Stimulated activated CD4-positive, alpha-beta T cell treated with anti-CD3 and anti-CD28 coated beads, TNF-alpha, amount 100 ng/mL, for 48 hours (primary cell): ENCODE measurements around the gene LNPEP.

Source experiments
- DNase-seq, 3 donors: peaks; one replicate each; pipeline ENCODE4 v3.0.0-alpha.2; 2020; ENCODE audit warnings: low read depth in 3 of 3

LNPEP gene

DNA sequence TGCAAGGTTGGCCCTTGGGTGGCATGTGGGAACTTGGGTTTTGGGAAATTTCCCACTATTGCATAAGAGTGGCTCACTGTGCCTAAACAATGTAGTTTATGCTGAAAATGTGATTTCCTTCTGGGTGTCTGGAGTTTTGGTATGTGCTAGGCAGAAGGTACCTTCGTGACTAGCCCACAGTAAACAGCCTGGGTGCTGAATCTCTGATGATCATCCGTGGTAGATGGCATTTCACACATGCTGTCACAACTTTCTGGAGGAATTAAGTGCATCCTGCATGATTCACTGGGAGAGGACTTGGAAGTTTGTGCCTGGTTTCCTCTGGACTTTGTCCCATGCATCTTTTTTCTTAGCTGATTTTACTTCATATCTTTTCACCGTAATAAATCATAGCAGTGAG, 64.5 kb downstream of the LNPEP start:
- no peak for DNase-seq

- DNase-seq, result no peak
Measured at GRCh38 chr5:97002983-97003382, 67.1 kb downstream of the LNPEP start.

DNA sequence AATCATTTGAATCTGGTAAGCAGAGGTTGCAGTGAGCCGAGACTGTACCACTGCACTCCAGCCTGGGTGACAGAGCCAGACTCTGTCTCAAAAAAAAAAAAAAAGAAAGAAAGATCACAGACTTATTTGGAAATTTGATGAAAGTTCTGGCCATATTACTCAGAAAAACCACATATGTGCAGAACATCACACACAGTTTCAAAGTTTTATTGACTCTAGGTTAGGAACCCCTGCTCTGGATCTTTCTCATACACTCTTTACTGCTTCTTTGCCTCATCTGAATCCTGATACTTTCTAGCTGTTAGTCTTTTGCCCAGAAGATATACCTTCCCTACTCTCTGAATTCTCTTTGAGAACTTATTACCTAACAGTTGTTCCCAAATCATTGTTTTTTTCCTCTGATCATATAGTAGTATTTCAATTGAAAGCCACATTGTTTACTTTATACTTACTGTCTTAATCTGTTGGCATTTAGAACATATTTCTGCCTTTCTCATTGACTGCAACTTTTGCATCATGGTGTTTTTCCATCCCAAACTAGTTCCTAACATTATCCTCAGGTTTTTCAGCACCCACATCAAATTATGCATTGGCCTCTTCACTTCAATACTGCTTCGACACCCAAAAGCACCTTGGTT, 68.7 kb downstream of the LNPEP start:
- no peak for DNase-seq

- no peak for DNase-seq
Measured at GRCh38 chr5:97006454-97007060, 70.7 kb downstream of the LNPEP start.

GRCh38 chr5:97009212-97009898, 73.5 kb downstream of the LNPEP start:
- DNase-seq, result no peak

DNA sequence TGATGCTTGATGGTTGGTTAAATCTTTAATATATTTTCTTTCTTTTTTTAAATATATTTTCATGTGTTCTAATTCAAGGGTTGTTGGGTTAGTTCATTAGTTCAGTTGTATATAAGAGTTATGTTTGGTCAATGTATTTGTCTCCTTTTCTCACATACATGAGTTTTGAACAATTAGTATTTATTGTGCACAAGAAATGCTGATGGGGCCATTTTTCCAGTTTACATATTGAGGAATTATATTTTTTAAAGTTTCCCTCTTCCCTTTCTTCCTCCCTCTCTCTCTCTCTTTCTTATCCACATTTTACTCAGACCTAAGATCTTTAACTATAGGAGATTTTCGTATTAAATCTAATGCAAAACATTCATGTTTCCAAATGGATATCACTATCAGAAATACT, 74.0 kb downstream of the LNPEP start:
- DNase-seq, result no peak

- no peak for DNase-seq
Measured at GRCh38 chr5:97010606-97011005, 74.7 kb downstream of the LNPEP start.

- DNase-seq, result no peak
Measured at GRCh38 chr5:97011567-97011966, 75.7 kb downstream of the LNPEP start.

DNA sequence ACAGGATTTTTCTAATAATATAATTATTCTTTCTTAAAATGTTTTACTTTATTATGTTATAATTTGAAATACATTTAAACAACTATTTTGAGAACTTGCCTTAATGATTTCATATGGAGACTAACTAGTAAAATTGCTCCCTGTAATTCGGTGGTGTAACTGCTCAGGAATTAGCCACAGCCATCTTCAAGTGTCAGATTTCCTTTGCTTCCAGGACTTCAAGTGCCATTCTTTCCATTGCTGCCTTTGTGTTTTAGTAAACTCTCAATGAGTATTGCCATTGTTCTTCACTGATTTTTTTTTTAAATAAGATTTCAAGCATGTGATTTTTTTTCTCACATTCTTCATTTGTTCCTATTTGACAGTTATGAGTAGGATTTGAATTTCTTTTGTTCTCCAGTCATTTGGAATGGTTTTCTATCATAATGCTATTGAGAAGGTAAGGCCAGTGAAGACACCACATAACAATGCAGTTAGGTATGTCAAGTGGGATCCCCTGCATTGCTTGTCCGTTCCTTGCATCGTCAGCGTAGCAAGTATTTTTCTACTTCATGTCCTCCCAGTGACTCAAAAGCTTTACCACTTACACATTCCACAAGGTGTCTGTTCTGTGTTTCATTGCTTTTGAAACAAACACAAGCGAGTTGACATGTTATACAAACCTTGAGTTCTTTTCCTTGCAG, 83.7 kb downstream of the LNPEP start:
- DNase-seq, result no peak

- no peak for DNase-seq
Measured at GRCh38 chr5:97021416-97021815, 85.5 kb downstream of the LNPEP start.

DNA sequence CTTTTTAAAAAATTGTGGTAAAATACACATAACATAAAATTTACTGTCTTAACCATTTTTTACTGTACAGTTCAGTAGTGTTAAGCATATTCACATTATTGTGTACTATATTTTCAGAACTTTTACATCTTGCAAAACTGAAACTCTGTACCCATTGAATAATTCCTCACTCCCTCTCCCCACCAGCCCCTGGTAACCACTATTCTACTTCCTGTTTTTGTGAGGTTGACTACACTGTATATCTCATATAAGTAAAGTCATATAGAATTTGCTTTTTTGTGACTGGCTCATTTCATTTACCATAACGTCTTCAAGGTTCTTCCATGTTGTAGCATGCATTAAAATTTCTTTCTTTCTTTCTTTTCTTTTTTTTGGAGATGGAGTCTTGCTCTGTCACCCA, 87.0 kb downstream of the LNPEP start:
- DNase-seq, result no peak

DNA sequence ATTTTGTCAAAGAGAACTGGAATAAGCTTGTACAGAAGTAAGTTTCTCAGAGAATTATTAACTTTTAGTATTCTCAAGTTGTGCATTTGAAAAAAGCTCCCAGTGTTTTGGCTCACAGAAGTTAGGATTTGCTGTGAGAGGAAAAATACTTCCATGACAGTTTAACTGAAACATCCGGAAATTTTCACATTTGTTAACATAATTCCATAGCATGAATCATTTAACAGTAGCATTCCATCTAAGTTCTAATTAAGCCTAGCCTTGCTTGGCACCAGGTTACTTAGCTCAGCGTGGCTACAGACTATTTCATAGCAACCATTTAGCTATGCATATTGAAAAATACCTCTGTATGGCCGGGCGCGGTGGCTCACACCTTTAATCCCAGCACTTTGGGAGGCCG, 90.8 kb downstream of the LNPEP start:
- no peak for DNase-seq

DNA sequence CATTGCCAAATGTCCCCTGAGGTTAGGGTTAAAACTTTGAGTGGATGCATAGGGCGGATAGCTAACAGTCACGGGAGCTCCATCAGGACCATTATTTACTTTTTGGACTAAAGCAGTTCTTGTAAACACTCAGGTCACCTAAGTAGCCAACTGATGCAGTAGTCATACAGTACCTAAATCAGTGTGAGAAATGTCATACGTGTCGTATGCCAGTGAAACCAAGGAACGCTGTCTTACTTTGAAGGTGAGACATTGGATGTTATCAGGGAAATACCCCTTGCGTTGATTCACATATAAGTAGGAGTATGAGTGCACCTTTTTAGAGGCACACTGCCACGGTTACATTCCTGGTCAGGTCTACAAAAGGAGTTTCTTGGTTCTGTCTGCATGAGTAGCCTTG, 101.9 kb downstream of the LNPEP start:
- DNase-seq, result no peak

DNA sequence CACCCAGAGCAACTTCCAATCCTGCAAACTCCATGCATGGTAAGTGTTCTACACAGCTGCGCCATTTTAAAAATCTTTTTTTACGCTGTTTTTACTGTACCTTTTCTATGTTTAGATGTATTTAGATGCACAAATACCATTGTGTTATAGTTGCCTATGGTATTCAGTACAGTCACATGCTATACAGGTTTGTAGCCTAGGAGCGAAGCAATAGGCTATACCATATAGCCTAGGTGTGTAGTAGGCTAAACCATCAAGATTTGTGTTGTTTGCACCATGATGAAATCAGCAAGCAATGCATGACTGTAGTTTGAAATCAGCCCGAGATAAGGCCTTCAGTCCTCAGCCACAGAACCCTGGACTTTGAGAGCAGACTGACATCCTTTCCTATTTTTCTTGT, 105.4 kb downstream of the LNPEP start:
- no peak for DNase-seq

DNA sequence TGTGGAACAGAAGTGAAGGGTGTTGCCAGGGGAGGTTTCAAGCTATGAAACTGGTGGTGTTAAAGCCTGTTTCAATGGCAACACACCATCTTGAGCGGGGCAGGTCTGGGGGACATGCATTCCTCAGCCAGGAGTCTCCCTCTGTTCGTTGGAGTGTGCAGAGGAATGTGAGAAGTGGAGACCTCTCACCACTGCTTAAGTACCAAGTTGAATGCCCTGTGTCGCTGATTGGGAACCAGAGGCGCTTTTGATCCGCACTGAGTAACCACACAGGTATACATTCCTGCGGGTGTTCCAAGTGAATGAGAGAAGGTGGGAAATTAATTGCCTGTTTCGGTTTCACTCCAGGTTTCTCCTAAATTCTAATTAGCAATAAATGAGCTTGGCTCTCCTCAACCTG, 107.1 kb downstream of the LNPEP start:
- DNase-seq, result no peak

GRCh38 chr5:97043511-97043910, 107.6 kb downstream of the LNPEP start:
- no peak for DNase-seq

GRCh38 chr5:97044052-97044451, 108.2 kb downstream of the LNPEP start:
- DNase-seq, result no peak

- no peak for DNase-seq
Measured at GRCh38 chr5:97046270-97046982, 110.5 kb downstream of the LNPEP start.

DNA sequence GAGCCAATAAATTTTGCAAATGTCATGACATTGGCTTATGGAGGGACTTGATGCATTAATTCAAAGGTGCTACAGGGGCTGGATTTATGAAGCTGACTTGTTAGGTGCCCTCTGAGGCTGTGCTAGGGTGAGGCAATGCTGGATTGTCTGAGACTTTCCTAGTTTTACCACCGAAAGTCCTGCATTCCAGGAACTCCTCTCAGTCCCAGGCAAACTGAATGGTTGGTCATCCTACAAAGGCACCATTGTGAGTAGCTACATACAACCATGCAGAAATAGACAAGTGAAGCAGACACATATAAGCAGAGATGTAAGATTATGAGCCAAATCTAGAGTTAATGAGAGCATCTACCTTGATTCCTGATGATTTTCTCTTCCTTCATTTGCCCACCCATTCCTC, 111.2 kb downstream of the LNPEP start:
- no peak for DNase-seq

DNA sequence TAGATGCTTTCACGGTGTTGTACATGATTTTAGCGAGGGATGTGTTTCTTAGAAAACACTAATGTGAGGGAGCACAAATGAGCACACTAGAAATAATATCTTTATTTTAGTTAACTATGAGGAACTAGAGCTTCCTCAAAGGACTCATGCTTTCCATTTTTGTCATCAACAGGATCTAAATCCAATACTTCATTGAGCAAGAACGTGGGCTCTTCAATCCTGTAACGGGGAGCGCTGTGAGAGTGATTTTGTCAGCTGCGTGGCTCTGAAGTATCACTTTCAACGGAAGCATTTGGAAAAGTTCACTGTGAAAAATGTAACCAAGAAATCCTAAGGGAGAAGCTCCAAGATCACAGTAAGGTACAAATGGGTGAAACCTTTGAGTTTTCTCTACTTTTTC, 113.3 kb downstream of the LNPEP start:
- DNase-seq, result no peak

DNA sequence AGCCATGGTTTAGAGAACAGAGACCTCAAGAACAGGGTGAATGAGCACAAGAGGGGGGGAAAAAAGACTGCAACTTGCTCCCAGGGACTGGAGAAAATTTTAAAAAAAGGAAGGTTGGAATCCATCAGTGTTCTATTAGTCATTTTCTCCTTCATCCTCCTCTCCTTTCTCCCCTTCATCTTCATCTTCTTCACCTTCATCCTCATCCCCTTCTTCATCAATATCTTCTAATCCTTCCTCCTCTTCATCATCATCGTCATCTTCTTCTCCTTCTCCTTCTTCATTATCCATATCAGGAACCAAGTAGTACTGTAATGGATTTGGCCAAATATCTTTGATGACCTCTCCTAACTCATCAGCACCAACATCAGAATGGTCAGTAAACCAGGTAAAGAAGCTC, 120.4 kb downstream of the LNPEP start:
- no peak for DNase-seq

GRCh38 chr5:97062046-97062445, 126.2 kb downstream of the LNPEP start:
- DNase-seq, result no peak
